Natural killer cell (primary cell): ENCODE measurements around the gene ZNF862. TPM values are rescaled to one million over a fixed set of nuclear protein-coding genes. Genes with fewer than 3 reads are reported as not detected.
A peak's percentile ranks its signal among the peaks of the same experiment; 100 is the strongest.

Experiments
- ATAC-seq, 3 donors: fragments of 150-1000 bp in 2 of 3; fragments of 200-7000 bp in 1 of 3; cut with Tn5 transposase; 1 replicate in 1 of 3; 2 replicates in 2 of 3; pipeline ENCODE4 v1.10.0; 2021; ENCODE audit warnings: mild to moderate bottlenecking in 2 of 3, moderate library complexity in 2 of 3
- DNase-seq, 2 donors: peaks; one replicate each; pipeline versions ENCODE4 v3.0.0 to v3.0.0-alpha.2; 2013 to 2021; ENCODE audit warnings: mixed read lengths in 1 of 2
- H3K27ac ChIP-seq: one replicate; pipeline ENCODE4 v1.5.1; 2013; ENCODE audit warnings: mild to moderate bottlenecking, low read length
- H3K27me3 ChIP-seq: one replicate; pipeline ENCODE4 v1.6.1; 2013; ENCODE audit warnings: low read length; ENCODE audit not compliant: control insufficient read depth, insufficient read depth
- H3K36me3 ChIP-seq: one replicate; pipeline ENCODE4 v1.6.1; 2013; ENCODE audit warnings: low read length; ENCODE audit not compliant: control insufficient read depth, insufficient read depth
- H3K4me1 ChIP-seq: one replicate; pipeline ENCODE4 v1.6.1; 2013; ENCODE audit warnings: low read length; ENCODE audit not compliant: control insufficient read depth, insufficient read depth
- H3K4me3 ChIP-seq: one replicate; pipeline ENCODE4 v1.5.1; 2013; ENCODE audit warnings: low read length
- H3K9me3 ChIP-seq: one replicate; pipeline ENCODE4 v1.6.1; 2013; ENCODE audit warnings: low read length; ENCODE audit not compliant: control insufficient read depth, insufficient read depth
- H3K27ac Mint-ChIP-seq, 2 donors: one replicate each; pipeline ENCODE4 v1.8.0; 2022; ENCODE audit warnings: mild to moderate bottlenecking in 2 of 2, mixed read lengths in 2 of 2, moderate library complexity in 1 of 2
- H3K27me3 Mint-ChIP-seq, 2 donors: one replicate each; pipeline ENCODE4 v1.8.0; 2022; ENCODE audit warnings: low read depth in 2 of 2, mixed read lengths in 2 of 2
- H3K36me3 Mint-ChIP-seq: one replicate; pipeline ENCODE4 v1.8.0; 2022; ENCODE audit warnings: mixed read lengths
- H3K4me1 Mint-ChIP-seq, 2 donors: one replicate each; pipeline ENCODE4 v1.8.0; 2022; ENCODE audit warnings: mixed read lengths in 2 of 2
- H3K4me3 Mint-ChIP-seq: one replicate; pipeline ENCODE4 v1.8.0; 2022; ENCODE audit warnings: mild to moderate bottlenecking, moderate library complexity, mixed read lengths
- H3K9me3 Mint-ChIP-seq, 2 donors: one replicate each; pipeline ENCODE4 v1.8.0; 2022; ENCODE audit warnings: mixed read lengths in 2 of 2
- CTCF ChIP-seq: fragments of 200-600 bp; IDR thresholded peaks from one replicate; pipeline ENCODE4 v1.8.0; 2022; ENCODE audit warnings: antibody characterized with exemption
- WGBS: methylation state at CpG from one replicate; pipeline ENCODE4 v1.1.7; 2013; ENCODE audit warnings: missing lambda C conversion rate; ENCODE audit not compliant: insufficient coverage; 5-methylcytosine and 5-hydroxymethylcytosine counted together
- intact Hi-C: fragments of 100-400 bp; cut with micrococcal nuclease; formaldehyde crosslinking; loops from one replicate; pipeline ENCODE4 v1.14.2; 2022
- total RNA-seq, 4 donors: library from RNA; stranded (reverse); fragments of 120-200 nt in 1 of 4; gene quantifications; one replicate each; pipeline versions ENCODE4 v1.2.3 to v1.2.4, GENCODE V29; 2013 to 2022

ZNF862 gene
- total RNA-seq, 3 donors from 2014 or later (not counting 1 experiment from before 2014, with no cell fraction given): 21.4 to 28.9 (median 21.7) TPM

- ATAC-seq (no peak), DNase-seq (peak in 1 of 2 donors; percentile 59)
- no peak overlapping the region for H3K4me3 ChIP-seq
- Mint-ChIP-seq H3K36me3 (no peaks in the 10 kb centered on the region), H3K9me3 (no peaks in the 10 kb centered on the region), H3K4me3 (no peak overlapping the region), H3K4me1 (peaks cover 38% of the 10 kb centered on the region in 2 donors), H3K27ac (no peak overlapping the region), H3K27me3 (no peaks in the 10 kb centered on the region)
- intact Hi-C loops: no loop called here
- no peaks in the 10 kb centered on the region for H3K9me3 ChIP-seq
- no peaks in the 10 kb centered on the region for H3K27me3 ChIP-seq
- H3K4me1 ChIP-seq: peaks cover 77% of the 10 kb centered on the region
- no peaks in the 10 kb centered on the region for H3K36me3 ChIP-seq
- 65% methylated on average over 11 of the region's 11 CpGs for WGBS
- TF ChIP-seq CTCF: no peak
- H3K27ac ChIP-seq: no peak overlapping the region
Observed at GRCh38 chr7:149866779-149867447, 28.7 kb downstream of the ZNF862 start.

- no peak overlapping the region for H3K4me3 Mint-ChIP-seq
- no peak for ATAC-seq
- no peaks in the 10 kb centered on the region for H3K36me3 ChIP-seq
Observed at GRCh38 chr7:149867762-149868622, 29.8 kb downstream of the ZNF862 start.

GRCh38 chr7:149868623-149869290 lies 30.6 kb downstream of the ZNF862 start:
- peak in 1 of 2 donors; percentile 40 for DNase-seq
- H3K27ac Mint-ChIP-seq: no peak overlapping the region
- H3K4me1 ChIP-seq: peaks cover 85% of the 10 kb centered on the region
- H3K4me1 Mint-ChIP-seq: peaks cover 48 to 51% of the 10 kb centered on the region in 2 donors
- H3K27me3 Mint-ChIP-seq: no peaks in the 10 kb centered on the region
- H3K9me3 Mint-ChIP-seq: no peaks in the 10 kb centered on the region
- no peak overlapping the region for H3K27ac ChIP-seq
- ATAC-seq: no peak
- no peak for TF ChIP-seq CTCF
- H3K9me3 ChIP-seq: no peaks in the 10 kb centered on the region
- no peak overlapping the region for H3K4me3 Mint-ChIP-seq
- no peak overlapping the region for H3K4me3 ChIP-seq
- no peaks in the 10 kb centered on the region for H3K36me3 Mint-ChIP-seq
- intact Hi-C loops: no loop called here
- H3K36me3 ChIP-seq: no peaks in the 10 kb centered on the region
- WGBS: 65% methylated on average over 7 of the region's 7 CpGs
- no peaks in the 10 kb centered on the region for H3K27me3 ChIP-seq

More at GRCh38 chr7:149867762-149868622, 29.8 kb downstream of the ZNF862 start:
- no peaks in the 10 kb centered on the region for H3K9me3 Mint-ChIP-seq
- H3K4me1 Mint-ChIP-seq: peaks cover 46 to 47% of the 10 kb centered on the region in 2 donors
- H3K27ac Mint-ChIP-seq: no peak overlapping the region
- 91% methylated on average over 25 of the region's 25 CpGs for WGBS
- DNase-seq: no peak
- intact Hi-C loops: no loop called here
- H3K4me3 ChIP-seq: no peak overlapping the region
- no peak for TF ChIP-seq CTCF
- H3K36me3 Mint-ChIP-seq: no peaks in the 10 kb centered on the region
- H3K27ac ChIP-seq: no peak overlapping the region
- no peaks in the 10 kb centered on the region for H3K27me3 ChIP-seq
- H3K4me1 ChIP-seq: peaks cover 82% of the 10 kb centered on the region
- H3K27me3 Mint-ChIP-seq: no peaks in the 10 kb centered on the region
- no peaks in the 10 kb centered on the region for H3K9me3 ChIP-seq
